Smooth muscle cell of the brain vasculature (primary cell): ENCODE data around the gene AAMP.
"Not testable (repeated sequence)": the region's sequence is repeated elsewhere in the genome, so short reads cannot be mapped to it uniquely, and the experiment has no call there.

ENCODE experiments used
- DNase-seq: peaks from one replicate; pipeline ENCODE4 v3.0.0-alpha.2; 2012; ENCODE audit warnings: low read depth, low spot score

AAMP gene

DNA sequence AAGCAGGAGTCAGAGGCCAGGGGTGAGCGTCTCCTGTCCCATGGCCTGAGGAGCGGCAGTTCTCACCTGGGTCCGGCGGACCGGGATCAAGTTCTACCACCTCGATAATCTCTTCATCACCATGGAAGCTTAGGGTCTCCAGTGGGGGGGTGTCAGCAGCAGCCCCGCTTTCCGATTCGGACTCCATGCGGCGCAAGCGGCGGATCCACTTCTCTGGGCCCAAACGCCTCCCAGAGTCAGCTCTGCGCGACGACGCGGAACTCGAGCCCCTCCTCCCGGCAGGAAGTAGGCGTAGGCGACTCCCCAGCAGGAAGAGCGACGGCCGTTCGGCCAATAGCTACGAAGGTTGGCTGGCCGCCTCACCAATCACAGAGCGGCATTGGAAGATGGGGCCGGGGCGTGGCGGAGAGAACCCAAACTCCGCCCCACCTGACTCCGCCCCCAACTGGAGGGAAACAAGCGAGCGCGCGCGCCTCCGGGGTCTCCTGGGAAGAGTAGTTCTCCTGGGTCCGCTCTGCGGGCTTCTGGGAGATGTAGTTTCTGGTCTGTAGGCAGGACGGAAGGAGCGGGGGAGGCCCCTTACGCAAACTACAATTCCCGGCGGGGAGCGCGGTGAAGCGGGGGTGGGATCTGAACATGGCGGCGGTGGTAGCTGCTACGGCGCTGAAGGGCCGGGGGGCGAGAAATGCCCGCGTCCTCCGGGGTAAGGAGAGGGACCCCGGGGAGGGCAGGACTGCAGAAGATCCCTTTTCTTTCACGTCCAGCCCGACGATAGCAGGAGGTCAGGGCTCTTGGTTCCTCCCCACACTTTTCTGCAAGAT, at the start of gene AAMP, which contains the start of gene PNKD:
Gene AAMP, minus strand, starts transcription at position 238 of the 821 bp plus-strand sequence. Its CDS starts 51 bp downstream, at position 187.
Gene PNKD, plus strand, starts transcription at position 620 of the 821 bp plus-strand sequence. Its CDS starts 17 bp downstream, at position 637.
- DNase-seq = peak; percentile 99

- DNase-seq = no peak
Measured at GRCh38 chr2:218318241-218318640, 48.3 kb upstream of the AAMP start.

- DNase-seq = no peak
Measured at GRCh38 chr2:218317835-218318234, 47.9 kb upstream of the AAMP start.

GRCh38 chr2:218317303-218317630, 47.3 kb upstream of the AAMP start:
- DNase-seq = no peak

DNA sequence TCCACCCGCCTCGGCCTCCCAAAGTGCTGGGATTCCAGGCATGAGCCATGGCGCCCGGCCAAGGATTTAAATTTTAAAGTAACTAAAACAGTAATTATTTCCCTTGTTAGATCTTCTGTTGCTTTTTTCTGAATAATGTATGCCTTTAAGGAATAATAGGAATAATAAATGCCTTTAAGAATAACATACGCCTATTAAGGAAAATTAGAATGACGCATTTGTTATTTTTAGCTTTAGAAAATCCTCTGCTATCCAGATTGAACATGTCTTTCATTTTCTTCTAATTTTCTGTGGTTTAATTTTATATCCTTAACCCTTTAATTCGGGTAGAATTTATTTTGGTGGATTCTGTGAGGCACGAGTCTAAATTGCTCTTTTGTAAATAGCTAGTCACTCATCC, 45.5 kb upstream of the AAMP start:
- no peak for DNase-seq

DNA sequence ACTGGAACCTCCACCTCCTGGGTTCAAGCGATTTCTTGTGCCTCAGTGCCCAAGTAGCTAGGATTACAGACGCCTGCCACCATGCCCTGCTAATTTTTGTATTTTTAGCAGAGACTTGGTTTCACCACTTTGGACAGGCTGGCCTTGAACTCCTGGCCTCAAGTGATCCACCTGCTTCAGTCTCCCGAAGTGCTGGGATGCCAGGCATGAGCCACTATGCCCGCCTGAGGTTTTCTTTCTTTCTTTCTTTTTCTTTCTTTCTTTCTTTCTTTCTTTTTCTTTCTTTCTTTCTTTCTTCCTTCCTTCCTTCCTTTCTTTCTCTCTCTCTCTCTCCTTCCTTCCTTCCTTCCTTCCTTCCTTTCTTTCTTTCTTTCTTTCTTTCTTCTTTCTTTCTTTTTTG, 44.8 kb upstream of the AAMP start:
- not testable (repeated sequence) for DNase-seq

DNA sequence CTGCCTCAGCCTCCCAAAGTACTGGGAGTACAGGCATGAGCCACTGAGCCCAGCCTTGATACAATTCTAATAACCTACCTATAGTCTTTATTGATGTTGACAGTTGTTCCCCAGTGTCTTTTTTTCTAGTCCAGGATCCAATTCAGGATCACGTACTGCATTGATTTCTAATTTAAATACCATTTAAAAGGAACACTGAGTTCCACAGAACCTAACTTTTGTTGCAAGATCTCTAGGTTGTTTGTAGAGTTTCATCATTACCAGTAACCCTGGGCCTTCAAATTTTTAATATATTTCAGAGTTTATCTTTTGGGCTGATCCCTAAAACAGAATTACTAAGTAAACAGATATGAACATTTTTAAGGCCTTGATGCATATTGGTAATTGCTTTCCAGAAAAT, 43.4 kb upstream of the AAMP start:
- no peak for DNase-seq

- no peak for DNase-seq
Measured at GRCh38 chr2:218312267-218312756, 42.4 kb upstream of the AAMP start.

- not testable (repeated sequence) for DNase-seq
Measured at GRCh38 chr2:218311541-218312266, 41.8 kb upstream of the AAMP start.

- DNase-seq = no peak
Measured at GRCh38 chr2:218310853-218311540, 41.1 kb upstream of the AAMP start.

GRCh38 chr2:218307415-218308090, 37.6 kb upstream of the AAMP start:
- DNase-seq = no peak

DNA sequence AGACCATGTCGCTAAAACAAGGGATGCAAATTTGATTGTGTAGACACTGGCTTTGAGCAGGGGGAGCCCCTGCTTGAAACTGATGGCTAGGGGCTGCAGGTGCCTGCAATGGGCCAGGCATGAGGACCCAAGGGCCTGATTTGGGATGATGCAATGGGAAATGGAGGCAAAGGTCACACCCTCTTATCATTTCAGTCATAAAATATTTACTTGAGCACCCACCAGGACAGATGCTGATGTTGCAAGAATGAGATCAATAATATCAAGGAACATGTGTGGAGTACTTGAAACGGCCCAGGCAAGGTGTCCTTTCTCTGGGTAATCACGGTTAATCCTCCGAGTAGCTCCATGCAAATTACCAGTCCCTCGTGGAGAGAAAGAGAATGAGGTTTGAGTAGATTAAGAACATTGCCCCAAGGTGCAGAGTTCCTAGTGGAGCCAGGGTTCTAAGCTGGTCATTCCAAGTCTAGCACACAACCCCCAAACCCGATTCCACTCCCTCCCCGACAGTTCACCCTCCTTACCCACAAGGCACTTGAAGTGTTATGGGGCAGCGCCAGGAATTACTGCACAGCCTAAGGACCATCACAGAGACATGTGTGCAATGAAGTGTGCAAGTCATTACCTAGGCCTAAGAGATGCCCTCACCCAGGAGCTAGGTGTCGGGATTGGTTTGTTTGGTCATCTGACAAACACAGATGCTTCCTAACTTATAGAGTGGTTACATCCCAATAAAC, 36.4 kb upstream of the AAMP start:
- DNase-seq = no peak

DNA sequence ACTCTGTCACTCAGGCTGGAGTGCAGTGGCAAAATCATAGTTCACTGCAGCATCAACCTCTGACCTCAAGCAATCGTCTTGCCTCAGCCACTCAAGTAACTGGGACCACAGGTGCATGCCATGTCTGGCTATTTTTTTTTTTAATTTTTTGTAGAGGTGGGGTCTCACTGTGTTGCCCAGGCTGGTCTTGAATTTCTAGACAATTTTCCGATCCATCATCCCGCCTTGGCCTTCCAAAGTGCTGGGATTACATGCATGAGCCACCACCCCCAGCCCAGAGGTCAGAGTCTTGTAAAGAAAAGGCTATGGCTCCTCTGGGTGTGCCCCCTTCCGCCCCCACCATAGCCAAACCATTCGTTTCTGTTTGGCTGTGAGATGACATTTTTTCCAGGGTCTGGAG, 35.4 kb upstream of the AAMP start:
- DNase-seq = no peak

DNA sequence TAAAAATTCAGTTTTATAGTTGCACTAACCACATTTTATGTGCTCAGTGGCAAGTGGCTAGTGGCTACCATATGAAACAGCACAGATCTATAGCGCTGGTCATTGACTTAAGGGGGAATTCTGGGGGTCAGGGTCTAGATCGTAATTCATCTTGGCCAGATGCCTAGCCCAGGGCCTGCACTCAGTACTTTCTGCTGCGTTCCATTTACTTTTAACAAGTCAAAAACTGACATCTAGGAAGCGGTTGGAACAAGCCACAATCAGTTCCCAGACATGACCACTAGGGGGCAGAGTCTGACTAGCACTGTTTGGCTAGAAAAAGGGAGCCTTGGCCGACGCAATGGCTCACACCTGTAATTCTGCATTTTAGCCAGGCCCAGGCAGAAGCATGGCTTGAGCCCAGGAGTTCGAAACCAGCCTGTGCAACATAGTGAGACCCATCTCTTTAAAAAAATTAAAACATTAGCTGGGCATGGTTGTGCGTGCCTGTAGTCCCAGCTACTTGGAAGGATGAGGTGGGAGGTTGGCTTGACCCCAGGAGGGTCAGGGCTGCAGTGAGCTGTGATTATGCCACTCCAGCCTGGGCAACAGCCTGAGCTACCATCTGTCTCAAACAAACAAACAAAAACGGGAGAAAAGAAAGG, 31.4 kb upstream of the AAMP start:
- DNase-seq = peak; percentile 55

DNA sequence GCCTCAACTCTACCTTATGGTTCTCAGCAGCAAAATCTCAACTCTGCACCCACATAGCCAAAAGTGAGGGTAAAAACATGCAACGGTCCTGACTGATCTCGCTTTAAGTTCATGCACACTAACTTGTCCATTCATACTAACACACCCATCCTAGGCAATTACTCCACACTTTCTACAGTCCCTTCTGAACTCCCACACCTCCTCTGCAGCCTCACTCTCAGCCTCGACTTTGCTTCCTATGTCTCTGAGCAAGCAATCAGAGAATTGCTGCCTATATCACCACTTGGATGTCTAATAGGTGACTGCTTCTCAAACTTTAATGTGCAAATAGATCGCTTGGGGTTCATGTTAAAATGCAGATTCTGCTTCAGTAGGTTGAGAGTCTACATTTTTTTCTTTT, 30.2 kb upstream of the AAMP start:
- no peak for DNase-seq

DNA sequence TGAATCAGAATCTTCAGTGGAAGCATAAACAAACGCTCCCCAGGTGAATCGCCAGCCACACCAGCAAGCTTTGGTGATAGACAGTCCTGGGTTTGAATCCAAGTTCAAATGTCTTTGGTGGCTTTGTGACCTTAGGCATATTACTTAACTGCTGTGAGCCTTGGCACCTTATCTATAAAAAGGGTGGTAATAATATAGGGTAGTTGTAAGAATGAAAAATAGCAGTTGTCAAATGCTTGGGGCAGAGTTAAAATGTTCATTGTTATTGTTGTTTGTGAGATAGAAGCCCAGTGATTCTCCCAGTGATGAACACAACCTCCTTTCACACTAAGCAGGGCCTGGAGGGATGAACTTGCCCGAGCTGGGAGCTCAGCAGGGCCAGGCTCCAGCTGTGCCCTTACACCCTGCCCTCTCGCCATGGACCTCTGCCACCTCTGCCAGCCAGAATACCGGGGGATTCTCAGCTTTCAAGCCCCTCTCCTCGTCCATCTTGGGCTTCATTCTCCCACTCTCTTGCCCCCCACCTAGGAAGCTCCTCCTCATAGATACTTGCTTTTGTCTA, 28.5 kb upstream of the AAMP start:
- no peak for DNase-seq

DNA sequence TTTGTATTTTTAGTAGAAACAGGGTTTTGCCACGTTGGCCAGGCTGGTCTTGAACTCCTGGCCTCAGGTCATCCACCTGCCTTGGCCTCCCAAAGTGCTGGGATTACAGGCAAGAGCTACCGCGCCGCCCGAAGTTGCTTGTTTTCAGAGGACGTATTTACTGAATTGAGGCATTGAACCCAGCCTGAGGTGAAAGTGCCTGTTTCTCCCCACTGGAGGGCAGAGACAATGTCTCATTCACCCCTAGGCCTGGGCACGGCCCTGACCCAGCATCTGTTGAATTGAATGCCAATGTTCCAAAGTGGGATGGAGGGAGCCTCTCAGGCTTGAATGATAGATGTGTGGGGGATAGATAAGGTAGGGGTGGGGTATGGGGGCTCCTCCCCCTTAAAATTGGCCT, 26.9 kb upstream of the AAMP start:
- DNase-seq = no peak

DNA sequence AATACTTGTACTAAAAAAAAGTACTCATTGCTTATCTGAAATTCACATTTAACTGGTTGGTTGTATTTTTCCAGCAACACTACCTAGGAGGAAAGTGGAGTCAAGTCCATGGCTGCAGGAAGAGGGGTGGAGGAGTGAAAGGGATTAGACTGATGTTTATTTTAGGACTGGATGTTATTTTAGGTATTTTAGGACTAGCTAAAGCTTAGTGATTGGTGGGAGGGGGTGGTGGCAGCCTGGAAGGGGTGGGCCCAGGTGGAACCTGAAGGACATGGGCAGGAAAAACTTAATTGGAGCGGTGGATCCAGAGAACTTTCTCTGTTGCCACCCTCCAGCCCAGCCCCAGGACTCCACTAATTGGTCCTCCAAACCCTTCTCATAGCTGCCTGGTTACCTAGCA, 26.3 kb upstream of the AAMP start:
- DNase-seq = no peak

GRCh38 chr2:218295029-218295428, 25.1 kb upstream of the AAMP start:
- DNase-seq = no peak

GRCh38 chr2:218294430-218295022, 24.6 kb upstream of the AAMP start:
- DNase-seq = no peak
